Measurements from ENCODE around the gene C10orf143. TPM values are rescaled to one million over a fixed set of nuclear protein-coding genes. Genes with fewer than 3 reads are reported as not detected.

Gene C10orf143
- total RNA-seq, 1 donor from 2014 or later = 4.7 TPM

GRCh38 chr10:130038019-130038555, 72.5 kb downstream of the C10orf143 start:
- DNase-seq (ENCODE audit: low read depth) = no peak
- H3K4me3 ChIP-seq (ENCODE audit: low read depth, low read length) = no peak overlapping the region
- TF ChIP-seq, protein P1, sequence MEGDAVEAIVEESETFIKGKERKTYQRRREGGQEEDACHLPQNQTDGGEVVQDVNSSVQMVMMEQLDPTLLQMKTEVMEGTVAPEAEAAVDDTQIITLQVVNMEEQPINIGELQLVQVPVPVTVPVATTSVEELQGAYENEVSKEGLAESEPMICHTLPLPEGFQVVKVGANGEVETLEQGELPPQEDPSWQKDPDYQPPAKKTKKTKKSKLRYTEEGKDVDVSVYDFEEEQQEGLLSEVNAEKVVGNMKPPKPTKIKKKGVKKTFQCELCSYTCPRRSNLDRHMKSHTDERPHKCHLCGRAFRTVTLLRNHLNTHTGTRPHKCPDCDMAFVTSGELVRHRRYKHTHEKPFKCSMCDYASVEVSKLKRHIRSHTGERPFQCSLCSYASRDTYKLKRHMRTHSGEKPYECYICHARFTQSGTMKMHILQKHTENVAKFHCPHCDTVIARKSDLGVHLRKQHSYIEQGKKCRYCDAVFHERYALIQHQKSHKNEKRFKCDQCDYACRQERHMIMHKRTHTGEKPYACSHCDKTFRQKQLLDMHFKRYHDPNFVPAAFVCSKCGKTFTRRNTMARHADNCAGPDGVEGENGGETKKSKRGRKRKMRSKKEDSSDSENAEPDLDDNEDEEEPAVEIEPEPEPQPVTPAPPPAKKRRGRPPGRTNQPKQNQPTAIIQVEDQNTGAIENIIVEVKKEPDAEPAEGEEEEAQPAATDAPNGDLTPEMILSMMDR (conservative IDR thresholded peaks at IDR 0.05; ENCODE audit: low read depth, low read length) = no peak

DNA sequence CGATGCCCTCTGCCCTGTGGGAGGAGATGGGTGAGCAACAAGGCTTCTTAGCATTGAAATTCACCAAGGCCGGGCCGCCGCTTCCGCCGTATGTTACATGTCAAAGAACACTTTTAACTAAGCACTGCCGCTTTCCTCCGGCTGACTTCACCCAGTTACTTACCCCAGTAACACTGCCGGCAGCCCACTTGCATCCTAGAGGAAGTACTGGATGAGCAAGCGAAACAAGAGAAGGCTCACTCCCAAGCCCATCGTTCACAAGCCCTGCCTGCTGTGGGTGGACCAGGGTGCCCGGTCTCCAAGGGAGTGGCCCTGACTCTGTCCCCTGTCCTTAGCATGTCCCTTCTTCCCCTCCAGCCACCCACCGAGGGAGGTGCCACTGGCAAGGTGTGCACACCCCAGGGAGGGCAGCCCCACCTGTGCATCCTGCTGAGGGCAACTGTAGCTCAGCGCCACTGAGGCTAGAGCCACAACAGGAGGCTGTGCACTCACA, 73.4 kb downstream of the C10orf143 start:
- TF ChIP-seq, protein P1 (conservative IDR thresholded peaks at IDR 0.05; ENCODE audit: low read depth, low read length) = no peak
- DNase-seq (ENCODE audit: low read depth) = no peak
- H3K4me3 ChIP-seq (ENCODE audit: low read depth, low read length) = no peak overlapping the region

GRCh38 chr10:130036296-130037065, 74.1 kb downstream of the C10orf143 start:
- no peak for DNase-seq (ENCODE audit: low read depth)
- H3K4me3 ChIP-seq (ENCODE audit: low read depth, low read length) = no peak overlapping the region
- TF ChIP-seq, protein P1 (conservative IDR thresholded peaks at IDR 0.05; ENCODE audit: low read depth, low read length) = no peak

DNA sequence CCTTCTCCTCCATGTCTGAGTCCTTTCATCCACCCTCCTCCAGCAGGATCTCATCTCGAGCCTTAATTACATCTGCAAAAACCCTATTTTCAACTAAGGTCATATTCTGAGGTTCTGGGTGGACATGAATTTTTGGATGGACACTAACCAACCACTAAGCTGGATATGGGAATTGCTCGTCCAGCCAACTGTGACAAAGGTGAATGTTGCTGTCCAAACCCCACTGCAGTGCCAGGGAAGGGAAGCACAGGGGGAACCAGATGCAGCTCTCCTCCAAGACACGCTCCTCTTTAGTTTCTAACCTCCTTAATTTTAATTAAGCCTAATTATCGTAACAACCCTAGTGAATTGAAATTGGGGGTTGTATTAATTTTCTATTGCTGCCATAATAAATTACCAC, 81.4 kb downstream of the C10orf143 start:
- no peak overlapping the region for H3K4me3 ChIP-seq (ENCODE audit: low read depth, low read length)
- DNase-seq (ENCODE audit: low read depth) = no peak
- TF ChIP-seq, protein P1 (conservative IDR thresholded peaks at IDR 0.05; ENCODE audit: low read depth, low read length) = no peak

DNA sequence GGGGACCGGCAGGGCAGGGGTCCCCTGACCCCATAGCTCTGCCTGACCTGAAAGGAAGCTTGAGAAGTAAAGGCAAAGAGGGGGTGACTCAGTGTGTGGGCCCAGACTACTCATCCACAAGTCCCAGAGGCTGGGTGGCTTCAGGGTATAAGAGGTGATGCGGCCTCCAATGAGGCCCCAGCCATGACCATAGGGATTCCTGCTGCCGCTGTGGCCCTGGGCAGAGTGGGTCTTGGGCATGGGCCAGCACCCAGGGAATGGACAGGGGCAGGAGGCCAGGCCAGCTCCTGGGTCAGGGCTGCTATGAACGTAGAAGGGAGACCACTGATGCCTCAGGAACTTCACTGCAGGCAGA, 82.2 kb downstream of the C10orf143 start:
- TF ChIP-seq, protein P1 (conservative IDR thresholded peaks at IDR 0.05; ENCODE audit: low read depth, low read length) = no peak
- no peak overlapping the region for H3K4me3 ChIP-seq (ENCODE audit: low read depth, low read length)
- DNase-seq (ENCODE audit: low read depth) = no peak

- DNase-seq (ENCODE audit: low read depth) = no peak
- no peak overlapping the region for H3K4me3 ChIP-seq (ENCODE audit: low read depth, low read length)
- TF ChIP-seq, protein P1 (conservative IDR thresholded peaks at IDR 0.05; ENCODE audit: low read depth, low read length) = no peak
These were observed 82.7 kb downstream of the C10orf143 start for GRCh38 chr10:130027716-130028464.
